GM06990 (cell line): ENCODE measurements around the gene CHAD.

ENCODE experiments used
- DNase-seq: peaks from one replicate; pipeline ENCODE4 v3.0.0-alpha.2; 2011; ENCODE audit not compliant: insufficient read length; ENCODE audit errors: extremely low read depth
- H3K27me3 ChIP-seq: replicated peaks from 2 replicates; pipeline ENCODE4 v1.6.0; 2011; ENCODE audit warnings: low read length; ENCODE audit not compliant: control insufficient read depth, insufficient read depth
- H3K36me3 ChIP-seq: 2 replicates; pipeline ENCODE4 v1.5.1; 2011; ENCODE audit warnings: low read length; ENCODE audit not compliant: control insufficient read depth, insufficient read depth
- H3K4me3 ChIP-seq: replicated peaks from 2 replicates; pipeline ENCODE4 v1.5.1; 2011; ENCODE audit warnings: low read depth, mild to moderate bottlenecking, control low read depth, low read length
- TF ChIP-seq, protein P1 (sequence below): IDR thresholded peaks from 2 replicates; pipeline ENCODE4 v1.5.1; 2011; ENCODE audit warnings: low read length, control low read depth, mild to moderate bottlenecking, inconsistent platforms; ENCODE audit not compliant: insufficient read depth, poor library complexity, severe bottlenecking

Gene CHAD

DNA sequence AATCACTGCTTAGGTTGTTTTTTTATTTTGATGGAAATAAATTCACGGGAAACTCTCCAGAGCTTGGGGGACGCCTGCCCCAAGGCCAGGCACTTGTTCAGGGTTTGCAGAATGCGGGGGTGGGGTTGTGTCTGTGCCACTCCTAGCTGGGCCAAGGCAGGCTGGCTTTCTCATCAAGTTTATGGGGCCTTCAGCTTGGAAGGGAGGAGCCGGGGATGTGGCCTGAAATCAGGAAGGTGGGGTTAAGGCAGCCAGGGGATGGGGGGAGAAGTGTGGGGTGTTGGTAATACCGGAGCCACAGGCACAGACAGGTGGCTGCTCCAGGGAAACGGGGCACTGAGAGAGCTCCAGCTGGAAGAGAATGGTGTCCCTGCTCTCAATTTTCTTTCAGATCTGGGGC is 1.7 kb upstream of the CHAD start:
- TF ChIP-seq, protein P1, sequence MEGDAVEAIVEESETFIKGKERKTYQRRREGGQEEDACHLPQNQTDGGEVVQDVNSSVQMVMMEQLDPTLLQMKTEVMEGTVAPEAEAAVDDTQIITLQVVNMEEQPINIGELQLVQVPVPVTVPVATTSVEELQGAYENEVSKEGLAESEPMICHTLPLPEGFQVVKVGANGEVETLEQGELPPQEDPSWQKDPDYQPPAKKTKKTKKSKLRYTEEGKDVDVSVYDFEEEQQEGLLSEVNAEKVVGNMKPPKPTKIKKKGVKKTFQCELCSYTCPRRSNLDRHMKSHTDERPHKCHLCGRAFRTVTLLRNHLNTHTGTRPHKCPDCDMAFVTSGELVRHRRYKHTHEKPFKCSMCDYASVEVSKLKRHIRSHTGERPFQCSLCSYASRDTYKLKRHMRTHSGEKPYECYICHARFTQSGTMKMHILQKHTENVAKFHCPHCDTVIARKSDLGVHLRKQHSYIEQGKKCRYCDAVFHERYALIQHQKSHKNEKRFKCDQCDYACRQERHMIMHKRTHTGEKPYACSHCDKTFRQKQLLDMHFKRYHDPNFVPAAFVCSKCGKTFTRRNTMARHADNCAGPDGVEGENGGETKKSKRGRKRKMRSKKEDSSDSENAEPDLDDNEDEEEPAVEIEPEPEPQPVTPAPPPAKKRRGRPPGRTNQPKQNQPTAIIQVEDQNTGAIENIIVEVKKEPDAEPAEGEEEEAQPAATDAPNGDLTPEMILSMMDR: no peak
- DNase-seq: no peak
- Histone ChIP-seq H3K4me3 (no peak overlapping the region), H3K36me3 (no peaks in the 10 kb centered on the region), H3K27me3 (no peaks in the 10 kb centered on the region)

DNA sequence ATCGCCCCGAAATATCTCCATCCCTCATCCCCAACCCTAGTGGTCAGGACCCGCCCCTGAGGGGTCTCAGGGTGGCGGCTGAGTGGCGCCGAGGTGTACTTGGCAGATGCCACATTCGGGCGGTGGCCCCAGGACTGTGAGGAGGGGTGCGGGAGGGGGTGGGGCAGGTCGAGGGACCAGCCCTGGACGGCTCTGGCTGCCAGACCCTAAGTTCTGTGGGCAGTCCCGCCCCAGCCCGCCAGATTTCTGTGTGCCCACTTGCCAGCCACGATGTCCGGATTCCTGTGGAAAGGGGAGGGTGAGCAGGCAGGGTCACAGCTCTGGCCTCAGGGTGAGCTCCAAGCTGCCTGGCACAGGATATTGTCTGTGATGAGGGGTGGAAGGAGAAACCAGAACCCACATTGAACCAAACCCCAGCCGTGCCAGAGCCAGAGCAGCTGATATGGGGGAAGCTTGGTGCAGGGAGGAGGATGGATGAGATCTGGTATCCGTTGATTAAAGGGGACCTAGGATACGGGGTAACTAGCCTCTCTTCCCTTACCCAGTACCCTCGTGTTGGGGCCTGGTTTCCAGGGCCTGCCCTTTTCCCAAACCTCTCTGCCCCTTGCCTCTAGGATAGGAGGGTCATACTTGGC is 1.1 kb upstream of the CHAD start:
- no peak for DNase-seq
- no peaks in the 10 kb centered on the region for H3K27me3 ChIP-seq
- no peaks in the 10 kb centered on the region for H3K36me3 ChIP-seq
- TF ChIP-seq, protein P1: no peak
- no peak overlapping the region for H3K4me3 ChIP-seq

DNA sequence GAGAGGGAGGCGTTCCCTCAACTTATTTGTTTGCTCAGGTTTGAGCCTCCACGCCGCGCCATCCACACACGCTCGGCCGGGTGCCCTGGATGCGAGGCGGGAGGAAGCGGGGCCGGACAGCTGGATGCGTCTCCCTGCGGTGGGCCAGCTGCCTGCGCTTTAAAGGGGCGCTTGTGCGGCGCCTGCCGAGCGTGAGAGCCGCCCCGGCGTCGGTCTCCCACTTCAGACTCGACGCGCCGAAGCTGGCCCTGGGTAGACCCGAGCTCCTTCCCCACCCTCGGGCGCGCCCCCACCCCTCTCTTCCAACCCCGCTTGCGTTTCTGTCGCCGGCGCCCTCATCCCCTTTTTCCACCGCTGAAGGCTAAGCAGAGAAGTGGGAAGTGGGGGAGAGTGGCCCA is 527 bp upstream of the CHAD start:
- H3K36me3 ChIP-seq: no peaks in the 10 kb centered on the region
- H3K4me3 ChIP-seq: no peak overlapping the region
- TF ChIP-seq, protein P1: no peak
- DNase-seq: no peak
- H3K27me3 ChIP-seq: no peaks in the 10 kb centered on the region

DNA sequence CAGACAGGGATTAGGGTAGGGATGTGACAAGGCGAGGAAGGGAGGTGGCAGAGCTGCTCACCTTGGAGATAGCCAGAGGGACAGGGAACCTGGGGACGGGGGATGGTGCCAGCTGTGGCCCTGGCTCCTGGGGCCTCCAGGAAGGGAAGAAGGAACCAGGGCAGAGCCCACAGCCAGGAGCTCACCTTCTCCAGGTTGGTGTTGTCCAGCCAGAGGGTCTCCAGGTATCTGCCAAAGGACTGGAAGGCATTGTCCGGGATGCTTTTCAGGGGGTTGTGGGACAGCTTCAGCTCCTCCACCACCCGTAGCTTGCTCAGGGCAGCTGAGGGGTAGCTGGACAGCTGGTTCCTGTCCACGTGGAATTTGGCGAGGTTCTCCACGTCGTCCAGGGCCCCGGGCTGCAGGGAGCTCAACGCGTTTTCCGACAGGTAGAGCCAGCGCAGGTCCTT is 801 bp downstream of the CHAD start:
- H3K4me3 ChIP-seq: no peak overlapping the region
- TF ChIP-seq, protein P1: no peak
- H3K27me3 ChIP-seq: no peaks in the 10 kb centered on the region
- no peaks in the 10 kb centered on the region for H3K36me3 ChIP-seq
- no peak for DNase-seq

DNA sequence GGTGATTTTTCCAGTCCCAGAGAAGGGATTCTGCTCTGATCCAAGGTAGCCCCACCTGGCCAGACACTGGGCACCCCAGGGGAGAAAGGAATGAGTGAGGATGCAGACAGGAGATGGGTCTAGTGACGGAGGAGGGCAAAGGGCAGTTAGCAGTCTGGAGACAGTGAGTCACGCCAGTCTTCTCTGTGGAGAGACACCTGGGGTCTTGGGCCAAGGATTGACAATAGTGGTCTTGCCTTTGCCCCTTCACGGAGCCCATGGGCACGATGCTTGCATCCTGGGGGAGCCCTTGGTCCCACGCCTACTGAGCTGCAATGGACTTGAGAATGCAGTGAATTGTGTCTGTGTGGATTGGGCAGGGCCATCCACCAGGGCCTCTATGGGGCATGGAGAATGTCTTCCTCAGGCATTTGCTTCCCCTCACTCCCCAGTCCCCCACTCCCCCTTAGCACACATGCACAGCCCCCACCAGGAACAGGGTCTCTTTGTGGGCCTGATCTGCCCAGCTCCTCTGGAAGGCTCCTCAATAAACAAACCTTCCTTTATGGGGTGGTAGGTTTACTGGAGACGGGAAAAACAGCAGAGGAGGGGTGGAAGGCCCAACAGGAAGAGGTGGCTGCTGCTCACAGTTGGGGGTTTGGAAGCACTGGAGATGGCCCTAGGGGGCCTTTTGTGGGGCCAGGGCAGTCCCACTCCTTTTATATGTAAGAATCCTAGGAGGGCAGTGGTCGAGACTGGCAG is 1.4 kb downstream of the CHAD start:
- DNase-seq: no peak
- no peaks in the 10 kb centered on the region for H3K36me3 ChIP-seq
- TF ChIP-seq, protein P1: no peak
- no peaks in the 10 kb centered on the region for H3K27me3 ChIP-seq
- H3K4me3 ChIP-seq: no peak overlapping the region
